HCT116 (cell line): ENCODE measurements around the gene SARM1. TPM values are rescaled to one million over a fixed set of nuclear protein-coding genes. Genes with fewer than 3 reads are reported as not detected.

Experiments
- ATAC-seq: fragments of 200-7000 bp; cut with Tn5 transposase; 2 replicates; pipeline ENCODE4 v1.9.1; 2020; ENCODE audit warnings: mild to moderate bottlenecking, moderate library complexity
- BruUV-seq: library from RNA; stranded (reverse); fragments of 400-500 nt; replicated peaks from 2 replicates; lab custom pipeline; 2021; lab: Mats Ljungman, UMichigan
- CTCF ChIA-PET: fragments of 300-600 bp; sonication (Branson Sonifier 250); formaldehyde crosslinking; loops from one replicate; lab custom pipeline; 2021; ENCODE audit warnings: antibody characterized with exemption; lab: Charles Lee
- POLR2A ChIA-PET: fragments of 300-600, 350-600 bp; sonication (Branson Sonifier 250); formaldehyde crosslinking; loops from one replicate; lab custom pipeline; 2021; ENCODE audit warnings: antibody characterized with exemption; lab: Charles Lee
- RAD21 ChIA-PET, 2 experiments: fragments of 300-600 bp; sonication (Branson Sonifier 250); formaldehyde crosslinking; loops; one replicate each; lab custom pipeline; 2023; ENCODE audit warnings: low total read pairs in 2 of 2; ENCODE audit not compliant: uncharacterized antibody in 2 of 2, unreplicated experiment in 2 of 2, low non-redundant PET in 1 of 2; lab: Charles Lee
- DNase-seq: peaks from one replicate; pipeline ENCODE4 v3.0.0-alpha.2; 2010; ENCODE audit warnings: low read depth, low spot score
- H2AFZ ChIP-seq: fragments of 200-600 bp; shearing (Covaris generic), sonication (generic); 2 replicates; pipeline ENCODE4 v1.6.1; 2017; ENCODE audit warnings: low read depth, mixed run types, mixed read lengths, antibody characterized with exemption, low read length; ENCODE audit not compliant: poor library complexity, severe bottlenecking
- H3K27ac ChIP-seq: 2 replicates; pipeline ENCODE4 v1.5.1; 2012; ENCODE audit warnings: low read depth, low read length
- H3K27me3 ChIP-seq: fragments of 200-600 bp; sonication (generic); 2 replicates; pipeline ENCODE4 v1.6.1; 2016; ENCODE audit warnings: mixed run types, low read length, mixed read lengths; ENCODE audit not compliant: insufficient read depth
- H3K36me3 ChIP-seq, 2 experiments: fragments of 200-500 bp in 1 of 2; fragments of 200-600 bp in 1 of 2; sonication (Bioruptor generic) in 1 of 2; sonication (generic) in 1 of 2; 2 replicates each; pipeline versions ENCODE4 v1.5.1 to v1.6.1; 2014 to 2016; ENCODE audit warnings: low read length in 2 of 2, inconsistent platforms in 1 of 2, mixed read lengths in 1 of 2, mixed run types in 1 of 2; ENCODE audit not compliant: insufficient read depth in 2 of 2, control insufficient read depth in 1 of 2
- H3K4me1 ChIP-seq, 2 experiments: fragments of 200-600 bp in 1 of 2; sonication (generic) in 1 of 2; 2 replicates each; pipeline versions ENCODE4 v1.5.1 to v1.6.1; 2012 to 2017; ENCODE audit warnings: low read length in 2 of 2, inconsistent platforms in 1 of 2, mild to moderate bottlenecking in 1 of 2, mixed read lengths in 1 of 2, mixed run types in 1 of 2, moderate library complexity in 1 of 2; ENCODE audit not compliant: insufficient read depth in 2 of 2, control insufficient read depth in 1 of 2
- H3K4me2 ChIP-seq: fragments of 200-600 bp; sonication (generic); 2 replicates; pipeline ENCODE4 v1.6.1; 2017; ENCODE audit warnings: mixed run types, low read length, mixed read lengths
- H3K4me3 ChIP-seq, 2 experiments: fragments of 200-600 bp in 1 of 2; sonication (generic) in 1 of 2; replicated peaks in 1 of 2; 2 replicates each; pipeline ENCODE4 v1.5.1; 2011 to 2016; ENCODE audit warnings: low read length in 2 of 2, control low read depth in 1 of 2, low read depth in 1 of 2, mild to moderate bottlenecking in 1 of 2, mixed read lengths in 1 of 2, mixed run types in 1 of 2
- H3K79me2 ChIP-seq: fragments of 200-600 bp; sonication (generic); 2 replicates; pipeline ENCODE4 v1.6.1; 2017; ENCODE audit warnings: mild to moderate bottlenecking, mixed run types, low read length, moderate library complexity, mixed read lengths; ENCODE audit not compliant: insufficient read depth
- H3K9ac ChIP-seq: fragments of 200-600 bp; sonication (generic); 2 replicates; pipeline ENCODE4 v1.6.1; 2016; ENCODE audit warnings: low read length, mixed read lengths
- H3K9me2 ChIP-seq: fragments of 200-600 bp; sonication (generic), shearing (Covaris generic); 2 replicates; pipeline ENCODE4 v1.6.1; 2017; ENCODE audit warnings: mixed run types, mild to moderate bottlenecking, moderate library complexity; ENCODE audit not compliant: insufficient read depth
- H3K9me3 ChIP-seq, 2 experiments: fragments of 200-500 bp in 1 of 2; fragments of 200-600 bp in 1 of 2; sonication (Bioruptor generic) in 1 of 2; sonication (generic) in 1 of 2; 2 replicates each; pipeline ENCODE4 v1.6.1; 2014 to 2017; ENCODE audit warnings: low read length in 2 of 2, mixed read lengths in 2 of 2, inconsistent platforms in 1 of 2, low read depth in 1 of 2, mild to moderate bottlenecking in 1 of 2, mixed run types in 1 of 2, moderate library complexity in 1 of 2; ENCODE audit not compliant: control insufficient read depth in 1 of 2, insufficient read depth in 1 of 2
- H4K20me1 ChIP-seq: fragments of 200-600 bp; sonication (generic), shearing (Covaris generic); 2 replicates; pipeline ENCODE4 v1.6.1; 2017; ENCODE audit warnings: mixed run types, mild to moderate bottlenecking, moderate library complexity; ENCODE audit not compliant: insufficient read depth
- CBX3 ChIP-seq: IDR thresholded peaks from 2 replicates; pipeline ENCODE4 v1.6.1; 2012; ENCODE audit warnings: low read depth
- CEBPB ChIP-seq: IDR thresholded peaks from 2 replicates; pipeline ENCODE4 v1.6.1; 2012; ENCODE audit warnings: low read depth
- EGR1 ChIP-seq: IDR thresholded peaks from 2 replicates; pipeline ENCODE4 v1.6.1; 2012; ENCODE audit warnings: low read depth
- EZH2 ChIP-seq: fragments of 200-600 bp; sonication (generic); IDR thresholded peaks from 2 replicates; pipeline ENCODE4 v1.6.1; 2017; ENCODE audit warnings: antibody characterized with exemption, mixed run types
- SIN3A ChIP-seq: IDR thresholded peaks from 2 replicates; pipeline ENCODE4 v1.6.1; 2012; ENCODE audit warnings: low read depth
- SP1 ChIP-seq: IDR thresholded peaks from 2 replicates; pipeline ENCODE4 v1.6.1; 2012; ENCODE audit warnings: low read depth
- YY1 ChIP-seq: IDR thresholded peaks from 2 replicates; pipeline ENCODE4 v1.6.1; 2011; ENCODE audit warnings: low read length, low read depth, moderate library complexity, mild to moderate bottlenecking; ENCODE audit not compliant: insufficient replicate concordance; ENCODE audit errors: extremely low read depth
- ZBTB33 ChIP-seq: IDR thresholded peaks from 2 replicates; pipeline ENCODE4 v1.6.1; 2011; ENCODE audit warnings: mild to moderate bottlenecking, low read length, moderate library complexity; ENCODE audit not compliant: insufficient replicate concordance; ENCODE audit errors: extremely low read depth
- ZNF274 ChIP-seq: fragments of 200-500 bp; sonication (Bioruptor generic); IDR thresholded peaks from 2 replicates; pipeline ENCODE4 v1.6.1; 2014; ENCODE audit warnings: mild to moderate bottlenecking, low read depth, low read length, inconsistent platforms
- intact Hi-C: fragments of 100-400 bp; cut with micrococcal nuclease; formaldehyde crosslinking; loops from 2 replicates; pipeline ENCODE4 v1.10.0; 2022
- total RNA-seq: library from RNA; stranded (reverse); gene quantifications from one replicate; pipeline ENCODE4 v1.2.1, GENCODE V29; 2021; ENCODE audit not compliant: unreplicated experiment

SARM1 gene
- total RNA-seq, 1 experiment from 2014 or later, result 1.3 TPM

- Histone ChIP-seq H3K4me1 (no peaks in the 10 kb centered on the region), H3K79me2 (no peaks in the 10 kb centered on the region), H3K9me2 (no peaks in the 10 kb centered on the region), H3K27me3 (no peaks in the 10 kb centered on the region), H3K4me3 (no peak overlapping the region), H2AFZ (no peak overlapping the region), H3K36me3 (0 out of 4 replicates have a peak, but pooled peaks cover 0 to 3% of the 10 kb centered on the region in 2 experiments), H3K9me3 (no peaks in the 10 kb centered on the region), H3K9ac (no peak overlapping the region), H3K4me2 (no peak overlapping the region), H3K27ac (no peak overlapping the region), H4K20me1 (no peaks in the 10 kb centered on the region)
- ChIA-PET POLR2A (no interaction called here), RAD21 (no interaction called here), CTCF (no interaction called here)
- DNase-seq, result no peak
- intact Hi-C loops, result no loop called here
- ATAC-seq, result no peak
- no TSS peak for BruUV-seq
- TF ChIP-seq SIN3A (no peak), YY1 (no peak), SP1 (no peak), EZH2 (no peak), CBX3 (no peak), EGR1 (no peak)
Measured at GRCh38 chr17:28394337-28395116, 23.0 kb downstream of the SARM1 start.

GRCh38 chr17:28395426-28395825, 23.9 kb downstream of the SARM1 start:
- intact Hi-C loops, result no loop called here
- H3K4me2 ChIP-seq, result no peak overlapping the region
- H3K4me3 ChIP-seq, result no peak overlapping the region
- H3K27me3 ChIP-seq, result no peaks in the 10 kb centered on the region
- no peak overlapping the region for H3K27ac ChIP-seq
- BruUV-seq, result no TSS peak
- H3K9me3 ChIP-seq, result no peaks in the 10 kb centered on the region
- no peaks in the 10 kb centered on the region for H3K4me1 ChIP-seq
- TF ChIP-seq SIN3A (no peak), ZBTB33 (no peak), ZNF274 (no peak), CEBPB (no peak), CBX3 (no peak)
- ChIA-PET CTCF (no interaction called here), RAD21 (no interaction called here), POLR2A (no interaction called here)
- H3K9ac ChIP-seq, result no peak overlapping the region
- no peak for DNase-seq
- 0 out of 4 replicates have a peak, but pooled peaks cover 4 to 5% of the 10 kb centered on the region in 2 experiments for H3K36me3 ChIP-seq
- ATAC-seq, result no peak
- no peaks in the 10 kb centered on the region for H3K9me2 ChIP-seq
- no peaks in the 10 kb centered on the region for H4K20me1 ChIP-seq
- no peak overlapping the region for H2AFZ ChIP-seq
- H3K79me2 ChIP-seq, result no peaks in the 10 kb centered on the region
